ENCODE results near the gene FHIP1A. TPM values are rescaled to one million over a fixed set of nuclear protein-coding genes. Genes with fewer than 3 reads are reported as not detected.

Gene FHIP1A
- total RNA-seq, 1 experiment from 2014 or later, result 24.9 TPM

- Histone ChIP-seq H4K8ac (replicated peaks; ENCODE audit: insufficient read length, low read depth, low read length) (no peak overlapping the region), H3K4me1 (ENCODE audit: insufficient read depth, low read length) (peaks cover 9% of the 10 kb centered on the region; the same call in 1 of the 2 replicates), H4K5ac (ENCODE audit: insufficient read length, low read depth, low read length) (no peak overlapping the region), H2AK5ac (ENCODE audit: insufficient read length, low read length) (no peak overlapping the region), H2BK12ac (ENCODE audit: insufficient read length, low read depth, low read length) (no peak overlapping the region), H4K20me1 (ENCODE audit: control insufficient read depth, insufficient read depth, insufficient read length) (no peaks in the 10 kb centered on the region), H3K9ac (ENCODE audit: extremely low read depth, insufficient read length, low read length) (no peak overlapping the region), H3K23me2 (ENCODE audit: insufficient read length, low read depth, low read length, poor library complexity, severe bottlenecking) (no peaks in the 10 kb centered on the region), H3K9me3 (ENCODE audit: control insufficient read depth, low read depth, low read length) (no peaks in the 10 kb centered on the region), H2BK20ac (ENCODE audit: low read depth, low read length, poor library complexity, severe bottlenecking) (no peak overlapping the region), H3K4me2 (ENCODE audit: insufficient read depth, insufficient read length, low read length) (no peak overlapping the region), H3K27me3 (ENCODE audit: insufficient read depth, low read length) (no peaks in the 10 kb centered on the region), H3K18ac (ENCODE audit: insufficient read length, low read depth, low read length) (no peak overlapping the region), H4K91ac (ENCODE audit: insufficient read length, low read depth, low read length) (no peak overlapping the region), H3T11ph (ENCODE audit: low read length) (no peak overlapping the region), H3K23ac (ENCODE audit: insufficient read length, low read depth, low read length) (no peak overlapping the region), H3K27ac (ENCODE audit: insufficient read length, low read depth, low read length) (no peak overlapping the region), H2BK5ac (ENCODE audit: insufficient read length, low read length) (no peak overlapping the region), H2BK120ac (ENCODE audit: low read depth, low read length, poor library complexity, severe bottlenecking) (no peak overlapping the region), H3K56ac (ENCODE audit: insufficient read length, low read depth, low read length) (no peak overlapping the region), H3K4ac (ENCODE audit: low read depth, low read length) (no peak overlapping the region), H2BK15ac (ENCODE audit: low read depth, low read length) (no peak overlapping the region), H3K79me1 (ENCODE audit: insufficient read depth, low read depth, low read length, poor library complexity, severe bottlenecking) (peaks cover 3% of the 10 kb centered on the region), H3K79me2 (ENCODE audit: insufficient read depth, low read length) (peaks cover 3% of the 10 kb centered on the region; the same call in 1 of the 2 replicates), H2AFZ (ENCODE audit: low read length) (no peak overlapping the region), H3K14ac (ENCODE audit: insufficient read depth, low read length) (no peak overlapping the region)
- DNase-seq, result no peak
- no peaks in the 10 kb centered on the region for H3K36me3 Mint-ChIP-seq (ENCODE audit: insufficient read depth in 1 of 3, low read depth in 3 of 3)
- WGBS (ENCODE audit: extremely low coverage, insufficient read length, low lambda C conversion rate), result no CpG with 5 or more reads among the region's 2 CpGs
- peaks cover 17 to 36% of the 10 kb centered on the region in 2 experiments for H3K4me1 Mint-ChIP-seq
- H3K9me3 Mint-ChIP-seq, result no peaks in the 10 kb centered on the region
- TF ChIP-seq CTCF (conservative IDR thresholded peaks at IDR 0.05), result no peak
- H3K27me3 Mint-ChIP-seq (ENCODE audit: low read depth), result no peaks in the 10 kb centered on the region
- no peak overlapping the region for H3K27ac Mint-ChIP-seq
- H3K4me3 Mint-ChIP-seq, result no peak overlapping the region
These were observed 33.0 kb downstream of the FHIP1A start for GRCh38 chr4:151442002-151442401.

Measured in H9 (cell line).